Superior temporal gyrus (tissue), 1 donor: ENCODE data around the gene RGS14.
A peak's percentile ranks its signal among the peaks of the same experiment; 100 is the strongest.

ENCODE experiments used
- DNase-seq: peaks from one replicate; pipeline ENCODE4 v3.0.0-alpha.2; 2016; ENCODE audit errors: extremely low spot score

The RGS14 gene

GRCh38 chr5:177378884-177379883 lies 21.5 kb downstream of the RGS14 start:
- DNase-seq = peak; percentile 40

- no peak for DNase-seq
Observed at GRCh38 chr5:177380805-177381126, 23.0 kb downstream of the RGS14 start.

GRCh38 chr5:177382423-177383029 lies 24.8 kb downstream of the RGS14 start:
- DNase-seq = peak; percentile 27

DNA sequence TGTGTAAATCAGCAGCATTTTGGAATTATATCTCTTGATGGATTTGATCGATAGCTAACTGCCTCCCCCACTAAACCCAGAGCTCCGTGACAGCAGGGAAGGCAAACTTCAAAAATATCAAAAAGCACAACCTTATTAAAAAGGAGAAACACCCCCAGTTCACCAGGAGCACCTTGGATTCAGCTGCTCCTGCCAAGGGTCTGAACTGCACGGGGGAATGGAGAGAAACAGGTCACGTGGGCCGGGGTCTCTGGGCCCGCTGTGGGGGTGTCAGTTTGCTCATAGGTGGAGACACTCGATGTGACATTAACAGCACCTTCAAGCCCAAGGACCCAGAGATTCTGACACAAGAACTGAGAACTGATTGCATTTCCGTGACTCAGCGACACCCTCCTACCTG lies 25.5 kb downstream of the RGS14 start:
- no peak for DNase-seq

DNA sequence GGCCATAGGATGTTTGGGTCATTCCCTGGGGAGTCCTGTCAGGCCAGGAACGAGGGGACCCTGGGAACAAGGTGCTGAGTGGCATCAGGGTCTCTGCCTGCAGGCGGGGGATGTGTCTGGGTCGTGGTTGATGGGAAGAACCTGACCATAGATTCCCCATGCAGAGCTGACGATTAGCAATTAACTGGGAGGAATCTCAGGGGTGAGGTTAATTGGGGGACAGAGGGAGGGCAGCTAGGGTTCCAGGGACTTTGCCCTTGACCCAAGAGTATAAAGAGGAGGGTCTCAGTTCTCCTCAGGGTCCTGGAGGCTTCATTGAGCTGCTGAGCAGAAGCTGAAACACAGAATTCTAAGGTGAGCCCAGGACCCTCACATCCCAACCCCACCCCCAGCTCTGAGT lies 26.4 kb downstream of the RGS14 start, which contains the start of gene SLC34A1:
Gene SLC34A1 (plus strand): TSS at position 301 of the 400 bp plus-strand sequence. CDS start 1,308 bp downstream, outside the sequence.
- DNase-seq = no peak

- DNase-seq = no peak
Observed at GRCh38 chr5:177385720-177386119, 28.0 kb downstream of the RGS14 start.

DNA sequence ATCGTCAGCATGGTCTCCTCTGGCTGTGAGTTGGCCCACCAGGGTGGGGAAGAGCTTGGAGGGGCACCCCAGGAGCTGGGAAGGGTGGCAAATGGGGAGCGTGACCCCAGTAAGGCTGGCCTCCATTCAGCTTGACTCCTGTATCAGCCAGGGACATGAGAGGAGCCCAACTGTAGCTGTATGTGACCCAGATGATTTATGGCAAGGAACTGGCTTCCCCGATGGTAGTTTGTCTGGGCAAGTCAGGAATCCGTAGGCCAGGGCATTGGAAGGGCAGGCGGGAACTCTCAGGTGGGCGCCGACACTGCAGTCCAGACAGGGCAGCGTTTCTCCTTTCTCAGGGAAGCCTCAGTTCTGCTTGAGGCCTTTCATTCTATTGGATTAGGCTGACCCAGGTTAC lies 28.8 kb downstream of the RGS14 start:
- no peak for DNase-seq

DNA sequence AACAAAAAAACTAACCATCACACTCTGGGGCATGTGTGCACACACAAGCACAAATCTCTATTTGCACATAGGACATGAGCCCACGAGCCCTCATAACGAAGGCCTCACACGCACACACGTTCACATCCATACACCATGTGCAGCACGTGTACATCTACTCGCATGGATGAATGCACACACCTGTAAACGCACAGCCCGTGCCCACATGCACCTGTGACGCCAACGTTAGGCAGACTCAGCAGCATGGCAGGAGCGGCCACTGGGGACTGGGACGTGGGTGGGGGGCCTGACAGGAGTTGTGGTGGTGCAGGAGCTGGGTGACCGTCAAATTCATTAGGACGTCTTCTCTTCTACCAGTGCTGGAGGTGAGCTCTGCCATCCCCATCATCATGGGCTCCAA lies 29.7 kb downstream of the RGS14 start:
- DNase-seq = no peak

DNA sequence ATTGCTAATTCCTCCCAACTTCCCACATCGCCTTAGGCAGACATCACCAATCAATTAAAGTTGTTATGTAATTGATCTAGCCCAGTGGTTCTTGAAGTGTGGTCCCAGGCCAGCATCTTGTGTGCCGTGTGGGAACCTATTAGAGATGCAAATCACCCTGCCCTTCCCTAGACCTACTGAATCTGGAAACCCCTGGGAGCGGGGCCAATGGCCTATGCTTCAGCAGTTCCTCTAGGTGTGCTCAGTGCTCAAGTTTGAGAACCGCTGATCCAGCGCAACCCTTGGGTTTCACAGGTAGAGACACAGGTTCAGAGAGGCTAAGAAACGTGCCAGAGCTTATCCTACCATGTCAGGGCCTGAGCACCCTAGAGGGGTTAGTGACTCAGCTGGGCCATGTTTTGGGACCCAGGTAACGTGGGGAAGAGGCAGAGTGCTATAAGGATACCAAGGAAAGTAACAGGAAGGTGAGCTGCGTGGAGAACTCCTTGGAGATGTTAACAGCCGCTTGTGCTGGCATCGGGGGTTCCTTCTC lies 30.9 kb downstream of the RGS14 start:
- DNase-seq = no peak

GRCh38 chr5:177389241-177390169 lies 31.8 kb downstream of the RGS14 start:
- DNase-seq = no peak

DNA sequence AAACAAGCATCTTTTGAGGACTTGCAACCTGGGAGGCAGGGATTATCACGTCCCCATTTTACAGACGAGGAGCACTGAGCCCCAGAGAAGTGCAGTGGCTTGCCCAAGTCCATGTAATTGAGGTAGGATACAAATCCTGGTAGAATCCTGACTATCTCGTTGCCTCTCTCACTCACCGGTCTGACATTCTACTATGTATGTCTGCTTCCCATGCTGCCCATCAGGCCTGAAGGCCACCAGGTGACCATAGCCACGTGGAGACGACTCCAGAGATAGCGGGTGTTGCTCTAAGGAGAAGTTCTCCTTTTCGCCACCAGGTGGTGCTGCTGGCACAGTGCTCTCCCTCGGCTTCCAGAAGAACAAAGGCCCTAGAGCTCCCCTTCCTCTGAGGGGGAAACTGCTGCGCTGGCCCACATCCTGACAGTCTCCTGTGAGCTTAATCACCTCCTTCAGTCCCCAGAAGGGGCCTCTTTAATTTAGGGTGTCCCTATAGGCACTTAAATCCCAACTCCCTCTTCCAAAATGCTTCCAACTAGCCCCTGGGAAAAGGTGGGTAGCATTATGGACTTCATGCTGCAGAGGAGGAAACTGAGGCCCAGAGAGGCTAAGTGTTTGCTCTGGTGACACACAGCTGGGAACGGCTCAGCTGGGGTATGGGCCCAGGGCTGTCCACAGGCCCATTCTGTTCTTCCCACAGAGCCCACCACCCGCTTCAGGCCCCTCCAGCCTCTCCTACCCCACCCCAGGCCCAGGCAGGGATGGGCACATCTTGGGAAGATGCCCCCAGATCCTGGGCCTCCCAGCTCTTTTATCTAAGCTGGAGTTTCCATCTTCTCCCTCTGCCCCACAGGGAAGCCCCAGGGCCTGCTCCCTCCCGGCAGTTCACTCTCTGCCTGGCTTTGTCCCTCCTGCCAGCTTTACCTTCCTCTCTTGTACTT lies 32.9 kb downstream of the RGS14 start:
- DNase-seq = peak; percentile 92

- DNase-seq = no peak
Observed at GRCh38 chr5:177392765-177393164, 35.0 kb downstream of the RGS14 start.

DNA sequence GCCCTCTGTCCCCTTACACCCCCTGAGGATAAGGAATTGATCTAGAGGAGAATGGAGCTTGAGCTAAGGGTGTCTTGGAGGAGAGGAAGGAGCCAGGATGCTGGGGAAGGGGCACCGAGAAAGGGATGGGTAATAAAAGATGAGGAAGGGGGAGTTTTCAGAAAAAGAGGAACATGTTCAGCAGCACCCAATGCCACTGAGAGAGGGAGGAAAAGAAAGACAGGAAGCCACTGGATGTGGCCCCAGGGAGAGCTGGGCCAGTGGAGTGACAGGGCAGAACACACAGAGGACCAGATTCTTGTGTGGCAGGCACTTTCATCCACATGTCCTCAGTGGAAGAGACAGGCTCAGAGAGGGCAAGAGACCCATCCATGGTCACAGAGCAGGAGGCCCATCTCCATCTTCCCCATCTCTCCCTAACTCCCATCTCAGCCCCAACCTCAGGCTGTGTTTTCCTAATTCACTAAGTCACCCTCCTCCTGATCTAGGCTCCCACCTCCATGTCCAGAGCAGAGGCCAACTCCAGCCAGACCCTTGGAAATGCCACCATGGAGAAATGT lies 35.6 kb downstream of the RGS14 start:
- no peak for DNase-seq

DNA sequence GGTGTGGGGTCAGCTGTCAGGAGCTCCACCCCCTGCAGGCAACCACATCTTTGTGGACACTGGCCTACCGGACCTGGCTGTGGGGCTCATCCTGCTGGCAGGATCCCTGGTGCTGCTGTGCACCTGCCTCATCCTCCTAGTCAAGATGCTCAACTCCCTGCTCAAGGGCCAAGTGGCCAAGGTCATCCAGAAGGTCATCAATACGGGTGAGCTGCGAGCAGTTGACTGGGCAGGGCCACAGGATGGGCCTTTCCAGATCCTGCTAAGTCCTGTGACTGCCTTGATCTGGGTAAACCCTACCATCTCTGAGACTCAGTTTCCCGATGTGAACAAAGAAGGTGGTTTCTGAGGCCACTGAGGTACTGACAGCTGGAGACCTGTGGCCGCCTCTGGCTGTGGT lies 36.3 kb downstream of the RGS14 start:
- DNase-seq = no peak

GRCh38 chr5:177396078-177396477 lies 38.4 kb downstream of the RGS14 start:
- DNase-seq = no peak

- DNase-seq = no peak
Observed at GRCh38 chr5:177396807-177397206, 39.1 kb downstream of the RGS14 start.

DNA sequence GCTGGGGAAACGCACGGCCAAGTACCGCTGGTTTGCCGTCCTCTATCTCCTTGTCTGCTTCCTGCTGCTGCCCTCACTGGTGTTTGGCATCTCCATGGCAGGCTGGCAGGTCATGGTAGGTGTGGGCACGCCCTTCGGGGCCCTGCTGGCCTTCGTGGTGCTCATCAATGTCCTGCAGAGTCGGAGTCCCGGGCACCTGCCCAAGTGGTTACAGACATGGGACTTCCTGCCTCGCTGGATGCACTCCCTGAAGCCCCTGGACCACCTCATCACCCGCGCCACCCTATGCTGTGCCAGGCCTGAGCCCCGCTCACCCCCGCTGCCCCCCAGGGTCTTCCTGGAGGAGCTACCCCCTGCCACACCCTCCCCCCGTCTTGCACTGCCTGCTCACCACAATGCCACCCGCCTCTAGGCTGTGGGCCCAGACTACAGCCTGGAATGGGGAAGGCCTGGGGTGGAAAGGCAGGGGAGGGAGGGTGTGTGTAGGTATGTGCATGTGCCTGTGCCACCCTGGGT lies 40.2 kb downstream of the RGS14 start:
- DNase-seq = no peak

- no peak for DNase-seq
Observed at GRCh38 chr5:177399997-177400868, 42.5 kb downstream of the RGS14 start, which contains the start of gene PFN3. Gene PFN3 (minus strand): TSS chr5:177400661. CDS start chr5:177400576, 85 bp downstream.
